ENCODE measurements around the gene GPATCH8. TPM values are rescaled to one million over a fixed set of nuclear protein-coding genes. Genes with fewer than 3 reads are reported as not detected.

Gene GPATCH8
- total RNA-seq, 1 experiment from 2014 or later, result 51.5 TPM

DNA sequence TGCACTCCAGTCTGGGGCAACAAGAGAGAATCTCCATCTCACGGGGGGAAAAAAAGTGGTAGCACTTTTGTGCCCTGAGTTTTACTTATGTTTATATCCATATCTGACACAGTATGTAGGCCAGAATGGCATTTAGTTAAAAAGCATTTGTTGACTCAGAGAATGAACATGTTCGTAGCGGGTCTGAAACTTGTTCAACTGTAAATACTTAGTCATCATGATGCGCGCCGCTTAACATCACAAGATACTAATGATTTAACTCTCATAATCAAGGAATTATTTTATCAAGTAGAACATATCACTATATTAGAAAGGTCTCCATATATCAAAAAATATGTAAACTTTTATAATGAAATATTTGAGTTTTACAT lies 58.5 kb downstream of the GPATCH8 start:
- no peak overlapping the region for H4K91ac ChIP-seq (ENCODE audit: insufficient read length, low read depth, low read length)
- H3K14ac ChIP-seq (ENCODE audit: insufficient read depth, low read length), result no peak overlapping the region
- H3K4me1 ChIP-seq (ENCODE audit: insufficient read depth, low read length), result no peaks in the 10 kb centered on the region
- no peaks in the 10 kb centered on the region; the same call in 1 of the 2 replicates for H3K79me2 ChIP-seq (ENCODE audit: insufficient read depth, low read length)
- no peaks in the 10 kb centered on the region for H3K27me3 ChIP-seq (ENCODE audit: insufficient read depth, low read length)
- no peak overlapping the region for H2BK20ac ChIP-seq (ENCODE audit: low read depth, low read length, poor library complexity, severe bottlenecking)
- Mint-ChIP-seq H3K4me1 (peaks cover 8 to 14% of the 10 kb centered on the region in 2 experiments), H3K27me3 (ENCODE audit: low read depth) (no peaks in the 10 kb centered on the region), H3K36me3 (ENCODE audit: insufficient read depth in 1 of 3, low read depth in 3 of 3) (0 out of 7 replicates have a peak, but pooled peaks cover 0 to 1% (median 0%) of the 10 kb centered on the region in 3 experiments), H3K9me3 (no peaks in the 10 kb centered on the region), H3K4me3 (no peak overlapping the region), H3K27ac (peak overlapping the region in 1 of 3 experiments; percentile 89; a peak in 3 of 7 replicates)
- no peak overlapping the region for H3K23ac ChIP-seq (ENCODE audit: insufficient read length, low read depth, low read length)
- no peak overlapping the region for H2AFZ ChIP-seq (ENCODE audit: low read length)
- peaks cover 8% of the 10 kb centered on the region for H3K79me1 ChIP-seq (ENCODE audit: insufficient read depth, low read depth, low read length, poor library complexity, severe bottlenecking)
- H3K27ac ChIP-seq (ENCODE audit: insufficient read length, low read depth, low read length), result no peak overlapping the region
- no peaks in the 10 kb centered on the region for H3K23me2 ChIP-seq (ENCODE audit: insufficient read length, low read depth, low read length, poor library complexity, severe bottlenecking)
- H4K20me1 ChIP-seq (ENCODE audit: control insufficient read depth, insufficient read depth, insufficient read length), result no peaks in the 10 kb centered on the region
- no peak overlapping the region for H2BK12ac ChIP-seq (ENCODE audit: insufficient read length, low read depth, low read length)
- H4K5ac ChIP-seq (ENCODE audit: insufficient read length, low read depth, low read length), result no peak overlapping the region
- H3K9me3 ChIP-seq (ENCODE audit: control insufficient read depth, low read depth, low read length), result no peaks in the 10 kb centered on the region
- H3K9ac ChIP-seq (ENCODE audit: extremely low read depth, insufficient read length, low read length), result no peak overlapping the region
- no peak for DNase-seq
- H2AK5ac ChIP-seq (ENCODE audit: insufficient read length, low read length), result no peak overlapping the region
- no CpG with 5 or more reads among the region's 6 CpGs for WGBS (ENCODE audit: extremely low coverage, insufficient read length, low lambda C conversion rate)
- no peak overlapping the region for H2BK120ac ChIP-seq (ENCODE audit: low read depth, low read length, poor library complexity, severe bottlenecking)
- H2BK5ac ChIP-seq (ENCODE audit: insufficient read length, low read length), result no peak overlapping the region
- H3T11ph ChIP-seq (ENCODE audit: low read length), result no peak overlapping the region
- no peak overlapping the region for H4K8ac ChIP-seq (replicated peaks; ENCODE audit: insufficient read length, low read depth, low read length)
- H3K56ac ChIP-seq (ENCODE audit: insufficient read length, low read depth, low read length), result no peak overlapping the region
- H3K18ac ChIP-seq (ENCODE audit: insufficient read length, low read depth, low read length), result no peak overlapping the region
- no peak overlapping the region for H3K4me2 ChIP-seq (ENCODE audit: insufficient read depth, insufficient read length, low read length)
- H2BK15ac ChIP-seq (ENCODE audit: low read depth, low read length), result no peak overlapping the region
- no peak for TF ChIP-seq CTCF (conservative IDR thresholded peaks at IDR 0.05)
- H3K4ac ChIP-seq (ENCODE audit: low read depth, low read length), result no peak overlapping the region
